Vagina (tissue), 2 donors: ENCODE measurements around the gene PIWIL4. TPM values are rescaled to one million over a fixed set of nuclear protein-coding genes. Genes with fewer than 3 reads are reported as not detected.

Experiments used
- DNase-seq, 2 donors: peaks; one replicate each; pipeline ENCODE4 v3.0.0-alpha.2; 2017; ENCODE audit errors: extremely low spot score in 2 of 2
- H3K27ac ChIP-seq: fragments of 200-600 bp; sonication (generic); one replicate; pipeline ENCODE4 v1.5.1; 2019
- H3K27me3 ChIP-seq: fragments of 200-600 bp; sonication (generic); one replicate; pipeline ENCODE4 v1.5.1; 2019
- H3K36me3 ChIP-seq, 2 donors: fragments of 200-600 bp; sonication (generic); one replicate each; pipeline ENCODE4 v1.5.1; 2017 to 2019
- H3K4me1 ChIP-seq: fragments of 200-600 bp; sonication (generic); one replicate; pipeline ENCODE4 v1.5.1; 2019
- H3K4me3 ChIP-seq, 2 donors: fragments of 200-600 bp; sonication (generic); 1 replicate in 1 of 2; 2 replicates in 1 of 2; pipeline ENCODE4 v1.5.1; 2016 to 2019
- H3K9me3 ChIP-seq: fragments of 200-600 bp; sonication (generic); one replicate; pipeline ENCODE4 v1.5.1; 2019
- CTCF ChIP-seq, 3 experiments: fragments of 450-650 bp in 2 of 3; fragments of 200-600 bp in 1 of 3; sonication (generic) in 1 of 3; IDR thresholded peaks; one replicate each; pipeline ENCODE4 v1.5.1; 2017 to 2019; ENCODE audit warnings: antibody characterized with exemption in 3 of 3, mild to moderate bottlenecking in 2 of 3, moderate library complexity in 2 of 3
- POLR2A ChIP-seq, 2 donors: fragments of 450-650 bp; IDR thresholded peaks; one replicate each; pipeline ENCODE4 v1.6.1; 2017; ENCODE audit warnings: antibody characterized with exemption in 2 of 2, mild to moderate bottlenecking in 2 of 2, moderate library complexity in 2 of 2
- POLR2AphosphoS5 ChIP-seq, 2 donors: sonication (generic); formaldehyde crosslinking; IDR thresholded peaks; one replicate each; pipeline ENCODE4 v1.9.0; 2017; ENCODE audit warnings: antibody characterized with exemption in 2 of 2, mild to moderate bottlenecking in 2 of 2, low read depth in 1 of 2; ENCODE audit not compliant: insufficient read depth in 1 of 2
- intact Hi-C: fragments of 100-400 bp; cut with DNase I; formaldehyde crosslinking; loops from one replicate; pipeline ENCODE4 v1.15.1; 2023
- total RNA-seq: library from RNA; depleted of rRNA; stranded (reverse); fragments of >200 nt; gene quantifications from one replicate; pipeline ENCODE4 v1.2.3, GENCODE V29; 2016

Gene PIWIL4
- total RNA-seq, 1 donor from 2014 or later, result 3.2 TPM

DNA sequence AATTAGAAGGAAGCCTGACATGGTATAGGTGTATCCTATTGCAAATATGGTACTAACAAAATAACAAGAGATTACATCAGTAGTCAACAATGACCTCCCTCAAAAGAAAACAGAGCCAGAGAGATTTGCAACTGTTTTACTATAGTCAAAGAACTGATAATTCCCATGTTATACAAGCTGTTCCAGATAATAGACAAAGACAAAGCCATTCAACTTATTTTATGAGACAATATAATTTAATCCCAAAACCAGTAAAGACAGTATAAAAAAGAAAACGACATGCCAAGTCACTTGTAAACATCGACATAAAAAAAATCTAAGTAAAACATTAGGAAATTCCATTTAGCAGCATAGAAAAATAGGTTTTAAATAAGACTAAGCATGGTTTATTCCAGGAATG lies 65.2 kb downstream of the PIWIL4 start:
- intact Hi-C loops, result no loop called here
- H3K4me3 ChIP-seq, result no peak overlapping the region
- no peaks in the 10 kb centered on the region for H3K27me3 ChIP-seq
- no peak overlapping the region for H3K27ac ChIP-seq
- no peaks in the 10 kb centered on the region for H3K4me1 ChIP-seq
- TF ChIP-seq POLR2A (IDR thresholded peaks at IDR 0.05) (no peak), CTCF (IDR thresholded peaks at IDR 0.05) (no peak), POLR2AphosphoS5 (IDR thresholded peaks at IDR 0.05; ENCODE audit: insufficient read depth in 1 of 2, low read depth in 1 of 2) (no peak)
- H3K36me3 ChIP-seq, result no peaks in the 10 kb centered on the region
- no peaks in the 10 kb centered on the region for H3K9me3 ChIP-seq
- DNase-seq, result no peak

- Histone ChIP-seq H3K9me3 (no peaks in the 10 kb centered on the region), H3K4me1 (peaks cover 9% of the 10 kb centered on the region), H3K4me3 (no peak overlapping the region), H3K27ac (no peak overlapping the region), H3K27me3 (no peaks in the 10 kb centered on the region), H3K36me3 (no peaks in the 10 kb centered on the region)
- intact Hi-C loops, result loop anchor here (5.0 kb wide), 1 partner anchor 1438 kb away; the partner anchor contains the start of gene SLC36A4
- TF ChIP-seq CTCF (IDR thresholded peaks at IDR 0.05), result no peak
- peak in 1 of 2 donors; percentile 49 for DNase-seq
Measured at GRCh38 chr11:94635072-94635471, 67.9 kb downstream of the PIWIL4 start.

DNA sequence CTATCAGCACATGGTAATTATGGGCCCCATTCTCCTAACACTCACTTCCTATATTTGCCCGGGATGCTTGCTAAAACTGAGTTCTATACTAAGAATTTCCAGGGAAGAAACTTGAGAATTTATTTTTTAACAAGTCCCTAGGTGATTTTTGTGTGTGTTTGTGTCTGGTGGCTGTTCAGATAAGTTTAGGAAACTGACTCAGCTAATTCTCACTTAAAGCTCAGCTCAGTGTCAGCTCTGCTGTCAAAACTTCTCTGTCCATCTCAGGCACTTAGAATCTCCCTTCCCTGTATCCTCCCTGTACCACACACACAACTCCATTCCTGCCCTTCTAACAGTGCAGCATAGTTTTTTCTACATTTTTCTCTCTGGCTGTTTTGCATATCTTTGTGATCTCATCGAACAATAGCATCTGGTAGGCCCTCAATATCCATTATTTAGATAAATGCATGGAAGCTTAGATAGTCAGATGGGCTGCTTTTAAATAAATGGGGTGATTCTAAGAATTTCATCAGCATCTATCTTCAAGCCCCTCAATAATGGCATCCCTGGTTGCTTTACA lies 69.3 kb downstream of the PIWIL4 start:
- Histone ChIP-seq H3K27ac (no peak overlapping the region), H3K9me3 (no peaks in the 10 kb centered on the region), H3K4me3 (no peak overlapping the region), H3K27me3 (no peaks in the 10 kb centered on the region), H3K4me1 (peaks cover 9% of the 10 kb centered on the region), H3K36me3 (no peaks in the 10 kb centered on the region)
- intact Hi-C loops, result loop anchor here (5.0 kb wide), 1 partner anchor 1439 kb away; the partner anchor contains the start of gene SLC36A4
- no peak for TF ChIP-seq CTCF (IDR thresholded peaks at IDR 0.05)
- no peak for TF ChIP-seq POLR2A (IDR thresholded peaks at IDR 0.05)
- no peak for TF ChIP-seq POLR2AphosphoS5 (IDR thresholded peaks at IDR 0.05; ENCODE audit: insufficient read depth in 1 of 2, low read depth in 1 of 2)
- no peak for DNase-seq

- H3K27me3 ChIP-seq, result no peaks in the 10 kb centered on the region
- no peaks in the 10 kb centered on the region for H3K9me3 ChIP-seq
- no peaks in the 10 kb centered on the region for H3K36me3 ChIP-seq
- intact Hi-C loops, result loop anchor here (5.0 kb wide), 1 partner anchor 1441 kb away; the partner anchor contains the start of gene SLC36A4
- H3K4me1 ChIP-seq, result peaks cover 9% of the 10 kb centered on the region
- H3K27ac ChIP-seq, result peak overlapping the region; percentile 22
- peak overlapping the region in 1 of 2 donors; percentile 29 for H3K4me3 ChIP-seq
- DNase-seq, result no peak
- TF ChIP-seq POLR2A (IDR thresholded peaks at IDR 0.05) (no peak), CTCF (IDR thresholded peaks at IDR 0.05) (no peak), POLR2AphosphoS5 (IDR thresholded peaks at IDR 0.05; ENCODE audit: insufficient read depth in 1 of 2, low read depth in 1 of 2) (no peak)
Measured at GRCh38 chr11:94638301-94638901, 71.2 kb downstream of the PIWIL4 start.

GRCh38 chr11:94638902-94639373 lies 71.8 kb downstream of the PIWIL4 start:
- intact Hi-C loops, result loop anchor here (5.0 kb wide), 1 partner anchor 1442 kb away; the partner anchor contains the start of gene SLC36A4
- Histone ChIP-seq H3K27ac (peak overlapping the region; percentile 22), H3K4me1 (peaks cover 9% of the 10 kb centered on the region), H3K9me3 (no peaks in the 10 kb centered on the region), H3K4me3 (peak overlapping the region in 1 of 2 donors; percentile 29), H3K36me3 (no peaks in the 10 kb centered on the region), H3K27me3 (no peaks in the 10 kb centered on the region)
- no peak for DNase-seq
- TF ChIP-seq POLR2A (IDR thresholded peaks at IDR 0.05) (no peak), POLR2AphosphoS5 (IDR thresholded peaks at IDR 0.05; ENCODE audit: insufficient read depth in 1 of 2, low read depth in 1 of 2) (no peak), CTCF (IDR thresholded peaks at IDR 0.05) (no peak)
